ENCODE measurements around the gene SRMS. TPM values are rescaled to one million over a fixed set of nuclear protein-coding genes. Genes with fewer than 3 reads are reported as not detected.
"Not testable (repeated sequence)": the region's sequence is repeated elsewhere in the genome, so short reads cannot be mapped to it uniquely, and the experiment has no call there.

SRMS gene
- total RNA-seq, 1 donor from 2014 or later: not detected

DNA sequence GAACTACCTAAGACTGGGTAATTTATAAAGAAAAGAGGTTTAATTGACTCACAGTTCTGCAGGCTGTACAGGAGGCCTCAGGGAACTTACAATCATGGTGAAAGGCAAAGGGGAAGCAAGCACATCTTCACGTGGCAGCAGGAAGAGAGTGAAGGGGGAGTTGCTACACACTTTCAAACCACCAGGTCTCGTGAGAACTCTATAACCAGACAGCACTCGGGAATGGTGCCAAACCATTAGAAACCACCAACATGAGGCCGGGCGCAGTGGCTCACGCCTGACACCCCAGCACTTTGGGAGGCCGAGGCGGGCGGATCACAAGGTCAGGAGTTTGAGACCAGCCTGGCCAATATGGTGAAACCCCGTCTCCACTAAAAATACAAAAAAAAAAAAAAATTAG, 33.0 kb downstream of the SRMS start:
- not testable (repeated sequence) for H3K9me3 ChIP-seq (ENCODE audit: control insufficient read depth in 3 of 3, low read length in 3 of 3); H3K9ac ChIP-seq (ENCODE audit: low read depth in 1 of 3, low read length in 3 of 3); H3K27ac ChIP-seq (ENCODE audit: low read depth, low read length); H3K27me3 ChIP-seq (ENCODE audit: control insufficient read depth in 3 of 3, insufficient read depth in 3 of 3, low read length in 3 of 3); H3K36me3 ChIP-seq (ENCODE audit: control insufficient read depth in 3 of 3, insufficient read depth in 3 of 3, low read length in 3 of 3); H3K4me3 ChIP-seq (ENCODE audit: low read length in 3 of 3)
- peaks cover 4 to 22% (median 7%) of the 10 kb centered on the region in 3 donors for H3K4me1 ChIP-seq (ENCODE audit: control insufficient read depth in 3 of 3, insufficient read depth in 3 of 3, low read length in 3 of 3)

DNA sequence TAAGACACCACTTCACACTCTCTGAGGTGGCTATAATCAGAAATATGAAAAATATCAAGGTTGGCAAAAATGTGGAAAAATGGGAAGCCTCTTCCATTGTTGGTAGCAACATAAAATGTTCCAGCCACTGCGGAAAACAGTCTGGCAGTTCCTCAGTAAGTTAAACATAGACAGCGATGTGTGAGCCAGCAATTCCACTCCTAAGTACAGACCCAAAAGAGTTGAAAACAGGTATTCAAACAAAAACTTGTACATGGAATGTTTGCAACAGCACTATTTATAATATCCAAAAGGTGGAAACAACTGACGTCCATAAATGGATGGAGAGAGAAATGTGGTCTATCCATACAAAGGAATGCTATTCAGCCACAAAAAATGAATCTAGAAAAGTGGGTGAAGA, 34.3 kb downstream of the SRMS start:
- H3K4me3 ChIP-seq (ENCODE audit: low read length in 3 of 3): no peak overlapping the region
- no peaks in the 10 kb centered on the region for H3K9me3 ChIP-seq (ENCODE audit: control insufficient read depth in 3 of 3, low read length in 3 of 3)
- no peak overlapping the region for H3K27ac ChIP-seq (ENCODE audit: low read depth, low read length)
- no peaks in the 10 kb centered on the region for H3K27me3 ChIP-seq (ENCODE audit: control insufficient read depth in 3 of 3, insufficient read depth in 3 of 3, low read length in 3 of 3)
- peaks cover 0 to under 1% (median 0%) of the 10 kb centered on the region in 3 donors for H3K36me3 ChIP-seq (ENCODE audit: control insufficient read depth in 3 of 3, insufficient read depth in 3 of 3, low read length in 3 of 3)
- peaks cover 4 to 14% (median 9%) of the 10 kb centered on the region in 3 donors for H3K4me1 ChIP-seq (ENCODE audit: control insufficient read depth in 3 of 3, insufficient read depth in 3 of 3, low read length in 3 of 3)
- H3K9ac ChIP-seq (ENCODE audit: low read depth in 1 of 3, low read length in 3 of 3): no peak overlapping the region

DNA sequence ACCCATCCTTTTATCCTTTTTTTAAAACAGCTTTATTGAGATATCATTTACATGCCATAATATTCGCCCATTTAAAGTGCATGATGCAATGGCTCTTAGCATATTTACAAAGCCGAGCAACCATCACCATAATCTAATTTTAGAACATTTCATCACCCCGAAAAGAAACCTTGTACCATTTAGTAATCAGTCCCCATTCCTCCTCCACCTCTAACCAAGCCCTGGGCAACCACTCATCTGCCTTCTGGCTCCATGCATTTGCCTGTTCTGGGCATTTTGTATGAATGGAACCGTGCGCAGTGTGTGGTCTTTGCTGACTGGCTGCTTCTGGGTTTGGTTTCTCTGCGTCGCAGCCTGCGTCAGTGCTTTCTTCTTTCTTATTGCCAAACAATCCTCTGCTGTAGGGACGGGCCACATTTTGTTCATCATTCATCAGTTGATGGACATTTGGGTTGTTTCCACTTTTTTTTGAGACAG, 38.4 kb downstream of the SRMS start:
- no peaks in the 10 kb centered on the region for H3K27me3 ChIP-seq (ENCODE audit: control insufficient read depth in 3 of 3, insufficient read depth in 3 of 3, low read length in 3 of 3)
- H3K9me3 ChIP-seq (ENCODE audit: control insufficient read depth in 3 of 3, low read length in 3 of 3): peaks cover 0 to 8% (median 7%) of the 10 kb centered on the region in 3 donors
- H3K27ac ChIP-seq (ENCODE audit: low read depth, low read length): peak overlapping the region; percentile 85

DNA sequence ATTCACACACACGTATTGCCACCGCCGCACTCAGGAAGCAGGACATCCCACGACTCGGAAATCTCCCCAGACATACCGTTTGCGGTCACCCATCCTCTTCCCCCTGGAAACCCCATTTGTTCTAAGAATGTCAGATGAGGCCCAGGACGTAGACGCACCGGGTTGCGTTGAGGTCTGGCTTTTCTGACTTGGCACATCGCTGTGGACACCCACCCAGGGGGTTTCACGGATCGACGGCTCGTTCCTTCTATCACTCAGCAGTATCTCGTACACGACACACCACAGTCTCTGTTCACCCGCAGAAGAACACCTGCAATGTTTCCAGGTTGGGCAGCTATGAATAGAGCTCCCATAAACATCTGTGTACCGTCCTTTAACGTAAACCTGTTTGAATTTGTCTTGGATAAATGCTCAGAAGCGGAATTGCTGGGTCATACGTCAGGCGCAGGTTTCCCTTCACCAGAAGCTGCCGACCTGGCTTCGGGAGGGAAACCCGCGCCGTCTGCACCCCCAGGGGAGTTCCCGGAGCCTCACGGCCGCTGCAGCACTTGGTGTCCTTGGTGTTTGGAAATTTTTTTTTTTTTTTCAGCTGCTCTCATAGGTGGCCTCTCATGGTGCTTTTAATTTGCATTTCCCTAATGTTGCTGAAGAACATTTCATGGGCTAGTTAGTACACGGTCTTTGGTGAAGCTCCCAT, 39.3 kb downstream of the SRMS start:
- Histone ChIP-seq H3K4me1 (ENCODE audit: control insufficient read depth in 3 of 3, insufficient read depth in 3 of 3, low read length in 3 of 3) (peaks cover 4 to 14% (median 11%) of the 10 kb centered on the region in 3 donors), H3K27ac (ENCODE audit: low read depth, low read length) (peak overlapping the region; percentile 85), H3K9me3 (ENCODE audit: control insufficient read depth in 3 of 3, low read length in 3 of 3) (peaks cover 0 to 8% (median 7%) of the 10 kb centered on the region in 3 donors), H3K4me3 (ENCODE audit: low read length in 3 of 3) (no peak overlapping the region), H3K36me3 (ENCODE audit: control insufficient read depth in 3 of 3, insufficient read depth in 3 of 3, low read length in 3 of 3) (no peaks in the 10 kb centered on the region), H3K27me3 (ENCODE audit: control insufficient read depth in 3 of 3, insufficient read depth in 3 of 3, low read length in 3 of 3) (no peaks in the 10 kb centered on the region), H3K9ac (ENCODE audit: low read depth in 1 of 3, low read length in 3 of 3) (no peak overlapping the region)

More for the DNA sequence above, 38.4 kb downstream of the SRMS start:
- H3K4me3 ChIP-seq (ENCODE audit: low read length in 3 of 3): peak overlapping the region in 1 of 3 donors; percentile 24
- no peaks in the 10 kb centered on the region for H3K36me3 ChIP-seq (ENCODE audit: control insufficient read depth in 3 of 3, insufficient read depth in 3 of 3, low read length in 3 of 3)
- H3K9ac ChIP-seq (ENCODE audit: low read depth in 1 of 3, low read length in 3 of 3): peak overlapping the region in 2 of 3 donors; percentile 39 to 55
- peaks cover 4 to 14% (median 9%) of the 10 kb centered on the region in 3 donors for H3K4me1 ChIP-seq (ENCODE audit: control insufficient read depth in 3 of 3, insufficient read depth in 3 of 3, low read length in 3 of 3)

DNA sequence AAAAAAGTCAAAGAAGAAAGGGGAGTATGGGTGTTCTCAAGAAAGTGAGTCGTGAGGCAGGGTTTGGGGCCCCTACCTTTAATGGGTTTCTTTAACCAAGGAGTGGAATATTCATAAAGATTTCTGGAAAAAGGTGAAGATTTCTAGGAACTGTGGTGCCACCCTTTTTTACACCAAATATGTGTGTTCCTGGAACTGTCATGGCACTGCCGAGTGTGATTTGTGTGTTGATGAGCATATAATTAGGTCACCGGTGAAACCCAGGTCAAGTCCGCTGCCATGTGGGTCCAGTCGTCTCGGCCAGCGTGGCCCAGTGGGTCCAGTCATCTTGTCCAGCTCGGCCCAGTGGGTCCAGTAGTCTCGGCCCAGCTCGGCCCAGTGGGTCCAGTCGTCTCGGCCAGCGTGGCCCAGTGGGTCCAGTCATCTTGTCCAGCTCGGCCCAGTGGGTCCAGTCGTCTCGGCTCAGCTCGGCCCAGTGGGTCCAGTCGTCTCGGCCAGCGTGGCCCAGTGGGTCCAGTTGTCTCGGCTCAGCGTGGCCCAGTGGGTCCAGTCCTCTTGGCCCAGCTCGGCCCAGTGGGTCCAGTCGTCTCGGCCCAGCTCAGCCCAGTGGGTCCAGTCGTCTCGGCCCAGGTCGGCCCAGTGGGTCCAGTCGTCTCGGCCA, 40.3 kb downstream of the SRMS start:
- H3K4me3 ChIP-seq (ENCODE audit: low read length in 3 of 3): no peak overlapping the region
- H3K27me3 ChIP-seq (ENCODE audit: control insufficient read depth in 3 of 3, insufficient read depth in 3 of 3, low read length in 3 of 3): no peaks in the 10 kb centered on the region
- H3K27ac ChIP-seq (ENCODE audit: low read depth, low read length): no peak overlapping the region
- H3K9ac ChIP-seq (ENCODE audit: low read depth in 1 of 3, low read length in 3 of 3): no peak overlapping the region
- peaks cover 8 to 21% (median 19%) of the 10 kb centered on the region in 3 donors for H3K4me1 ChIP-seq (ENCODE audit: control insufficient read depth in 3 of 3, insufficient read depth in 3 of 3, low read length in 3 of 3)
- H3K9me3 ChIP-seq (ENCODE audit: control insufficient read depth in 3 of 3, low read length in 3 of 3): peaks cover 0 to 8% (median 7%) of the 10 kb centered on the region in 3 donors
- H3K36me3 ChIP-seq (ENCODE audit: control insufficient read depth in 3 of 3, insufficient read depth in 3 of 3, low read length in 3 of 3): no peaks in the 10 kb centered on the region

DNA sequence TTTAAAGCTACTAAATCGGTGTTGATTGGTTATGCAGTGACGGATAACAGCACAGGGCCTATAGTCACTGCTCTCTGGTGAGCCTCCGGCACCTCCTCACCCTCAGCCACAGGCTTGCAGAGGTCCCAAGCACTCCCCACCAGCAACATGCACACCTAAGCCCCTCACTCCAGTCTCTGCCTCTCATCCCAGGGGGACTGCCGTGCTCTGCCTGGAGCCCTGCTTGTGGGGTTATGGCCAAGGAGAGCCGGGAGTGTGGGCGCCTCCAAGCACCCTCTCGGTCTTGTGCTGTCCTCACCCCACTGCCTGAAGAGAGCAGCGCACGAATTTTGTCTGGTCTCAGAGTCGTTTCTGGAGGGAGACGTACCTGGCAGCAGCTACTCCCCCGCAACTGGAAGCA, 41.8 kb downstream of the SRMS start:
- H3K4me1 ChIP-seq (ENCODE audit: control insufficient read depth in 3 of 3, insufficient read depth in 3 of 3, low read length in 3 of 3): peaks cover 15 to 31% (median 31%) of the 10 kb centered on the region in 3 donors
- H3K27ac ChIP-seq (ENCODE audit: low read depth, low read length): no peak overlapping the region
- no peak overlapping the region for H3K4me3 ChIP-seq (ENCODE audit: low read length in 3 of 3)
- no peaks in the 10 kb centered on the region for H3K36me3 ChIP-seq (ENCODE audit: control insufficient read depth in 3 of 3, insufficient read depth in 3 of 3, low read length in 3 of 3)
- peaks cover 0 to 2% (median 0%) of the 10 kb centered on the region in 3 donors for H3K27me3 ChIP-seq (ENCODE audit: control insufficient read depth in 3 of 3, insufficient read depth in 3 of 3, low read length in 3 of 3)
- peaks cover 0 to 8% (median 7%) of the 10 kb centered on the region in 3 donors for H3K9me3 ChIP-seq (ENCODE audit: control insufficient read depth in 3 of 3, low read length in 3 of 3)
- no peak overlapping the region for H3K9ac ChIP-seq (ENCODE audit: low read depth in 1 of 3, low read length in 3 of 3)

DNA sequence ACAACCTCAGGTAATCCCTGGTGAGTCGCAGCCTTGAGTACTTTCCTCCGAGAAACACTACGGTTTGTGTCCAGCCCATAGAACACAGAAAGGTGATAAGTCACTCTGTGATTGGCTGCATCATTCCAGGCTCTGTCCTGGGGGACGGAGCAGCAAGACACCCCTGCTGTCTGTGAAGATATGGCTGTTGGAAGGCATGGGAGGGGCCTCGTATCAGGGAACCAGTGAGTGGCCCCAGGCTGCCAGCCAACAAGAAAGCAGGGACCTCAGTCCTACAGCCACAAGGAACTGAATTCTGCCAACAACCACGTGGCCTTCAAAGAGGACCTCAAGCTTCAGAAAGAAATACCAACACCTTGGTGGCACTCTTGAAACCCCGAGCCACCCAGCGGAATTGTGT, 42.3 kb downstream of the SRMS start:
- Histone ChIP-seq H3K27me3 (ENCODE audit: control insufficient read depth in 3 of 3, insufficient read depth in 3 of 3, low read length in 3 of 3) (peaks cover 0 to 2% (median 0%) of the 10 kb centered on the region in 3 donors), H3K9me3 (ENCODE audit: control insufficient read depth in 3 of 3, low read length in 3 of 3) (peaks cover 0 to 8% (median 7%) of the 10 kb centered on the region in 3 donors), H3K27ac (ENCODE audit: low read depth, low read length) (no peak overlapping the region), H3K9ac (ENCODE audit: low read depth in 1 of 3, low read length in 3 of 3) (no peak overlapping the region), H3K4me3 (ENCODE audit: low read length in 3 of 3) (no peak overlapping the region), H3K4me1 (ENCODE audit: control insufficient read depth in 3 of 3, insufficient read depth in 3 of 3, low read length in 3 of 3) (peaks cover 18 to 33% (median 33%) of the 10 kb centered on the region in 3 donors), H3K36me3 (ENCODE audit: control insufficient read depth in 3 of 3, insufficient read depth in 3 of 3, low read length in 3 of 3) (no peaks in the 10 kb centered on the region)

DNA sequence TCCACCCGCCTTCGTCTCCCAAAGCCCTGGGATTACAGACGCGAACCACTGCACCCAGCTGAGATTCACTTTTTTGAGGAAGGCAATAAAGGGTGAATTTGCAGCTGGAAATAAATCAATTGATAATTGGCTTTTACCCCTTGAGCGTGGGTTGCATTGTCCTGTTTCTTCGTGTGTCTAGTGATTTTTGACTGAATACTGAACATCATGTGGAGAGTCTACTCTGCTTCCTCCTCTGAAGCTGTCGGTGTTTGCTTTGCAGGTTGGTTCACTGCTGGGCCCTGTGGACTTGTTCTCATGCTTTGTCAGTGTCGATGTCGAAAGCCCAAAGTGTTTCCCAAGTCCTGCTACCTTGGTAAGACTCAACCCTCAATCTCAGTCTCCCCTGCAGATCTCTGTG, 42.9 kb downstream of the SRMS start:
- H3K9me3 ChIP-seq (ENCODE audit: control insufficient read depth in 3 of 3, low read length in 3 of 3): peaks cover 0 to 8% (median 7%) of the 10 kb centered on the region in 3 donors
- no peaks in the 10 kb centered on the region for H3K36me3 ChIP-seq (ENCODE audit: control insufficient read depth in 3 of 3, insufficient read depth in 3 of 3, low read length in 3 of 3)
- H3K27ac ChIP-seq (ENCODE audit: low read depth, low read length): no peak overlapping the region
- no peak overlapping the region for H3K9ac ChIP-seq (ENCODE audit: low read depth in 1 of 3, low read length in 3 of 3)
- H3K4me3 ChIP-seq (ENCODE audit: low read length in 3 of 3): no peak overlapping the region
- peaks cover 23 to 37% (median 33%) of the 10 kb centered on the region in 3 donors for H3K4me1 ChIP-seq (ENCODE audit: control insufficient read depth in 3 of 3, insufficient read depth in 3 of 3, low read length in 3 of 3)
- H3K27me3 ChIP-seq (ENCODE audit: control insufficient read depth in 3 of 3, insufficient read depth in 3 of 3, low read length in 3 of 3): peaks cover 0 to 3% (median 2%) of the 10 kb centered on the region in 3 donors

DNA sequence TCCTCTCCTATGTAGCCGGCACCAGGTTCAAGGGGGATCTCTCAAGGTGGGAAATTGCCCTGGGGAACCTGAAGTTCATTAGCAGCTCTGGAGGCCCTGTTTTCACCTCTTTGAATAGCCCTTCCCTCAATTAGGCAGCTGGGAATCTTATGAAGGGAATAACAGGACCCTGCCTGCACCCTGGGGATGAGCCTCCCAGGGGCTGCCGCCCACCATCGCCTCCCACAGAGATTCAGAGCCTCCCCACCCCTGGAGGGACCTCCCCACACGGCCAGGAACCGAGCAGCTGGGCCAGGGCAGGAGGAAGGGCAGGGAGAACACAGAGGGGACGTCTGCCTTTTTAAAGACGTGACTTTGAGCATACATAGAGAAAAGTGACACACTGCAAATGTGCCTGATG, 44.0 kb downstream of the SRMS start:
- no peaks in the 10 kb centered on the region for H3K36me3 ChIP-seq (ENCODE audit: control insufficient read depth in 3 of 3, insufficient read depth in 3 of 3, low read length in 3 of 3)
- no peak overlapping the region for H3K4me3 ChIP-seq (ENCODE audit: low read length in 3 of 3)
- H3K27me3 ChIP-seq (ENCODE audit: control insufficient read depth in 3 of 3, insufficient read depth in 3 of 3, low read length in 3 of 3): peaks cover 0 to 4% (median 2%) of the 10 kb centered on the region in 3 donors
- H3K9me3 ChIP-seq (ENCODE audit: control insufficient read depth in 3 of 3, low read length in 3 of 3): peaks cover 0 to 8% (median 7%) of the 10 kb centered on the region in 3 donors
- H3K27ac ChIP-seq (ENCODE audit: low read depth, low read length): peak overlapping the region; percentile 49
- H3K9ac ChIP-seq (ENCODE audit: low read depth in 1 of 3, low read length in 3 of 3): no peak overlapping the region
- H3K4me1 ChIP-seq (ENCODE audit: control insufficient read depth in 3 of 3, insufficient read depth in 3 of 3, low read length in 3 of 3): peaks cover 21 to 35% (median 31%) of the 10 kb centered on the region in 3 donors
